Nephron (organoid): ENCODE data around the gene XPO1.

ENCODE experiments used
- H3K27ac Mint-ChIP-seq, 3 experiments: 2 replicates each; pipeline ENCODE4 v1.8.0; 2020; ENCODE audit warnings: mixed read lengths in 3 of 3, mild to moderate bottlenecking in 2 of 3, moderate library complexity in 1 of 3
- H3K27me3 Mint-ChIP-seq: 2 replicates; pipeline ENCODE4 v1.8.0; 2021; ENCODE audit warnings: low read depth, mild to moderate bottlenecking, moderate library complexity, mixed read lengths
- H3K36me3 Mint-ChIP-seq: 2 replicates; pipeline ENCODE4 v1.8.0; 2020; ENCODE audit warnings: low read depth, mixed read lengths
- H3K4me1 Mint-ChIP-seq: 2 replicates; pipeline ENCODE4 v1.8.0; 2020; ENCODE audit warnings: mixed read lengths
- H3K4me3 Mint-ChIP-seq, 3 experiments: 2 replicates each; pipeline ENCODE4 v1.8.0; 2020; ENCODE audit warnings: mild to moderate bottlenecking in 3 of 3, mixed read lengths in 3 of 3, moderate library complexity in 2 of 3
- H3K9me3 Mint-ChIP-seq: 2 replicates; pipeline ENCODE4 v1.8.0; 2020; ENCODE audit warnings: mixed read lengths
- TF ChIP-seq, protein P1 (sequence below), 3 experiments: fragments of 200-600 bp; sonication (generic); IDR thresholded peaks; one replicate each; pipeline ENCODE4 v1.5.0; 2021; ENCODE audit warnings: antibody characterized with exemption in 3 of 3; ENCODE audit not compliant: unreplicated experiment in 3 of 3

XPO1 gene

GRCh38 chr2:61575447-61575859 is 37.3 kb upstream of the XPO1 start:
- Mint-ChIP-seq H3K27ac (no peak overlapping the region), H3K36me3 (no peaks in the 10 kb centered on the region), H3K9me3 (no peaks in the 10 kb centered on the region), H3K4me3 (no peak overlapping the region), H3K27me3 (no peaks in the 10 kb centered on the region), H3K4me1 (no peaks in the 10 kb centered on the region)
- TF ChIP-seq, protein P1, sequence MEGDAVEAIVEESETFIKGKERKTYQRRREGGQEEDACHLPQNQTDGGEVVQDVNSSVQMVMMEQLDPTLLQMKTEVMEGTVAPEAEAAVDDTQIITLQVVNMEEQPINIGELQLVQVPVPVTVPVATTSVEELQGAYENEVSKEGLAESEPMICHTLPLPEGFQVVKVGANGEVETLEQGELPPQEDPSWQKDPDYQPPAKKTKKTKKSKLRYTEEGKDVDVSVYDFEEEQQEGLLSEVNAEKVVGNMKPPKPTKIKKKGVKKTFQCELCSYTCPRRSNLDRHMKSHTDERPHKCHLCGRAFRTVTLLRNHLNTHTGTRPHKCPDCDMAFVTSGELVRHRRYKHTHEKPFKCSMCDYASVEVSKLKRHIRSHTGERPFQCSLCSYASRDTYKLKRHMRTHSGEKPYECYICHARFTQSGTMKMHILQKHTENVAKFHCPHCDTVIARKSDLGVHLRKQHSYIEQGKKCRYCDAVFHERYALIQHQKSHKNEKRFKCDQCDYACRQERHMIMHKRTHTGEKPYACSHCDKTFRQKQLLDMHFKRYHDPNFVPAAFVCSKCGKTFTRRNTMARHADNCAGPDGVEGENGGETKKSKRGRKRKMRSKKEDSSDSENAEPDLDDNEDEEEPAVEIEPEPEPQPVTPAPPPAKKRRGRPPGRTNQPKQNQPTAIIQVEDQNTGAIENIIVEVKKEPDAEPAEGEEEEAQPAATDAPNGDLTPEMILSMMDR (IDR thresholded peaks at IDR 0.05; ENCODE audit: unreplicated experiment in 3 of 3), result no peak

DNA sequence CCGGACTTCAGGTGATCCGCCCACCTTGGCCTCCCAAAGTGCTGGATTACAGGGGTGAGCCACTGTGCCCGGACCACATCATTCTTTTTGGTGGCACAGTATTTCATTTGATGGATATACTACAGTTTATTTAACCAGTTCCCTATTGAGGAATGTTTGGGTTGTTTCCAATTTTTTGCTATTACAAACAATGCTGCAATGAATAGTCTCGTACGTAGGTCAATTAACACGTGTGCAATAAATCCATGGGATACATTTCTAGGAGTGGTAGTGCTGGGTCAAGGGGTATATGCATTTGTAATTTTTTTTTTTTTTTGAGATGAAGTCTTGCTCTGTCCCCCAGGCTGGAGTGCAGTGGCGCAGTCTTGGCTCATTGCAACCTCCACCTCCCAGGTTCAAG is 28.4 kb upstream of the XPO1 start:
- Mint-ChIP-seq H3K4me3 (no peak overlapping the region), H3K4me1 (no peaks in the 10 kb centered on the region), H3K27me3 (no peaks in the 10 kb centered on the region), H3K27ac (no peak overlapping the region), H3K36me3 (no peaks in the 10 kb centered on the region), H3K9me3 (no peaks in the 10 kb centered on the region)
- TF ChIP-seq, protein P1 (IDR thresholded peaks at IDR 0.05; ENCODE audit: unreplicated experiment in 3 of 3), result no peak

DNA sequence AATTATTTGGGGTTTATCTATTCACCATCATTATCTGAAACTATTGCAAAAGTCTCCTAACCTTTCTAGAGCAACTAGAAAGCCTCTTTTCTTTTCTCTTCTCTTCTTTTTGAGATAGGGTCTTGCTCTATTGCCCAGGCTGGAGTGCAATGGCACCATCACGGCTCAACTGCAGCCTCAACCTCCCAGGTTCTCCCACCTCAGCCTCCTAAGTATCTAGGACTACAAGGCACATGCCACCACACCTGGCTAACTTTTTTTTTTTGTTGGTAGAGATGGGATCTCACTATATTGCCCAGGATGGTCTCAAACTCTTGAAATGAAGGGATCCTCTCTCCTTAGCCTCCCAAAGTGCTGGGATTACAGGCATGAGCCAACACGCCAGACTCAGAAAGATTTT is 24.5 kb upstream of the XPO1 start:
- Mint-ChIP-seq H3K9me3 (no peaks in the 10 kb centered on the region), H3K27ac (no peak overlapping the region), H3K36me3 (no peaks in the 10 kb centered on the region), H3K4me1 (no peaks in the 10 kb centered on the region), H3K27me3 (no peaks in the 10 kb centered on the region), H3K4me3 (no peak overlapping the region)
- TF ChIP-seq, protein P1 (IDR thresholded peaks at IDR 0.05; ENCODE audit: unreplicated experiment in 3 of 3), result no peak

DNA sequence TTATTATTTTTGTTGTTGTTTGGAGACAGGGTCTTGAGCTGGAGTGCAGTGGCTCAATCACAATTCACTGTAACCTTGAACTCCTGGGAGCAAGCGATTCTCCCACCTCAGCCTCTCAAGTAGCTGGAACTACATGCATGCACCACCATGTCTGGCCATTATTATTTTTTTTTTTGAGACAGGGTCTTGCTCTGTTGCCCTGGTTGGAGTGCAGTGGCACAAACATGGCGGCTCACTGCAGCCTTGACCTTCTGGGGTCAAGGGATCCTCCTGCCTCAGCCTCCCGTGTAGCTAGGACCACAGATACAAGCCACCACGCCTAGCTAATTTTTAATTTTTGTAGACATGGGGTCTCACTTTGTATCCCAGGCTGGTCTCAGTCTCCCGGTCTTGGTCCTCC is 20.0 kb upstream of the XPO1 start:
- Mint-ChIP-seq H3K36me3 (no peaks in the 10 kb centered on the region), H3K4me3 (no peak overlapping the region), H3K9me3 (no peaks in the 10 kb centered on the region), H3K27me3 (no peaks in the 10 kb centered on the region), H3K4me1 (no peaks in the 10 kb centered on the region), H3K27ac (no peak overlapping the region)
- TF ChIP-seq, protein P1 (IDR thresholded peaks at IDR 0.05; ENCODE audit: unreplicated experiment in 3 of 3), result no peak

- H3K4me3 Mint-ChIP-seq, result no peak overlapping the region
- no peaks in the 10 kb centered on the region for H3K27me3 Mint-ChIP-seq
- no peaks in the 10 kb centered on the region for H3K4me1 Mint-ChIP-seq
- no peak overlapping the region for H3K27ac Mint-ChIP-seq
- TF ChIP-seq, protein P1 (IDR thresholded peaks at IDR 0.05; ENCODE audit: unreplicated experiment in 3 of 3), result no peak
- H3K36me3 Mint-ChIP-seq, result no peaks in the 10 kb centered on the region
- no peaks in the 10 kb centered on the region for H3K9me3 Mint-ChIP-seq
Observed at GRCh38 chr2:61557381-61557780, 19.2 kb upstream of the XPO1 start.

DNA sequence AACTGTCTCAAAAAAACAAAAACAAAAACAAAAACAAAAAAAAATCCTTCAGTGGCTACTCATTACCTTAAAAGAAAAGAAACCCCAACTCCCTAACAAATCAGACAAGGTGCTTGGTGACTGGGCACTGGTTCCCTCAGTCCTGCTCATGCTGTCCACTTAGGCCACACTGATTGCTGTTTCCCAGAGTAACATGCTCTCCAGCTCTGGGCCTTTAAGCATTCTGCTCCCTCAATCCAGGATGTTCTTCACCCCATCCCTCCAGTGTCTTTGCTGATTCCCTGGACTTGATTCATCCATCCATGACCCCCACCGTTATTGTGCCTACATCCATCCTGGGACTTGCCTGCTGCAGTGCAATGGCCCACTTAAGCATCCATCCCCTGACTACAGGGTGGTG is 16.4 kb upstream of the XPO1 start:
- no peaks in the 10 kb centered on the region for H3K36me3 Mint-ChIP-seq
- TF ChIP-seq, protein P1 (IDR thresholded peaks at IDR 0.05; ENCODE audit: unreplicated experiment in 3 of 3), result no peak
- H3K27me3 Mint-ChIP-seq, result no peaks in the 10 kb centered on the region
- no peaks in the 10 kb centered on the region for H3K4me1 Mint-ChIP-seq
- H3K4me3 Mint-ChIP-seq, result no peak overlapping the region
- no peak overlapping the region for H3K27ac Mint-ChIP-seq
- H3K9me3 Mint-ChIP-seq, result no peaks in the 10 kb centered on the region
